Measurements from ENCODE around the gene SDK1.
A peak's percentile ranks its signal among the peaks of the same experiment; 100 is the strongest.

The SDK1 gene

GRCh38 chr7:3283130-3283704 is 17.8 kb upstream of the SDK1 start:
- no peak for DNase-seq

- no peak for DNase-seq
These were observed 15.4 kb upstream of the SDK1 start for GRCh38 chr7:3285652-3286051.

GRCh38 chr7:3289996-3290395 is 11.1 kb upstream of the SDK1 start:
- DNase-seq = no peak

- DNase-seq = no peak
These were observed 8.4 kb upstream of the SDK1 start for GRCh38 chr7:3292694-3293093.

GRCh38 chr7:3294432-3295100 is 6.5 kb upstream of the SDK1 start:
- peak in 3 of 56 donors; percentile 3 to 12 (median 7) for DNase-seq

- no peak for DNase-seq
These were observed 3.8 kb upstream of the SDK1 start for GRCh38 chr7:3297105-3297819.

- DNase-seq = peak in 1 of 56 donors; percentile 50
These were observed 816 bp upstream of the SDK1 start for GRCh38 chr7:3300221-3300650.

- DNase-seq = no peak
These were observed 338 bp downstream of the SDK1 start for GRCh38 chr7:3301449-3301731.

GRCh38 chr7:3301831-3302618 is 973 bp downstream of the SDK1 start:
- peak in 10 of 56 donors; percentile 3 to 22 (median 8) for DNase-seq

GRCh38 chr7:3302681-3303320 is 1.7 kb downstream of the SDK1 start:
- no peak for DNase-seq

- no peak for DNase-seq
These were observed 3.1 kb downstream of the SDK1 start for GRCh38 chr7:3304131-3304530.

GRCh38 chr7:3307435-3307834 is 6.4 kb downstream of the SDK1 start:
- DNase-seq = no peak

- no peak for DNase-seq
These were observed 8.1 kb downstream of the SDK1 start for GRCh38 chr7:3309140-3309539.

GRCh38 chr7:3309956-3310355 is 8.9 kb downstream of the SDK1 start:
- no peak for DNase-seq

- no peak for DNase-seq
These were observed 9.8 kb downstream of the SDK1 start for GRCh38 chr7:3310884-3311283.

- no peak for DNase-seq
These were observed 11.5 kb downstream of the SDK1 start for GRCh38 chr7:3312583-3312982.

GRCh38 chr7:3318874-3319273 is 17.8 kb downstream of the SDK1 start:
- no peak for DNase-seq

- no peak for DNase-seq
These were observed 20.2 kb downstream of the SDK1 start for GRCh38 chr7:3321206-3321605.

- DNase-seq = no peak
These were observed 20.7 kb downstream of the SDK1 start for GRCh38 chr7:3321745-3322144.

GRCh38 chr7:3326246-3326645 is 25.2 kb downstream of the SDK1 start:
- no peak for DNase-seq

GRCh38 chr7:3327099-3327498 is 26.0 kb downstream of the SDK1 start:
- DNase-seq = no peak

- DNase-seq = no peak
These were observed 26.6 kb downstream of the SDK1 start for GRCh38 chr7:3327655-3328054.
